HUES6 (cell line): ENCODE measurements around the gene WSB1.
"Not testable (repeated sequence)": the region's sequence is repeated elsewhere in the genome, so short reads cannot be mapped to it uniquely, and the experiment has no call there.

Experiments
- H3K27ac ChIP-seq: 2 replicates; pipeline ENCODE4 v1.7.0; 2013; ENCODE audit warnings: low read depth, mild to moderate bottlenecking, low read length, inconsistent platforms
- H3K27me3 ChIP-seq: 2 replicates; pipeline ENCODE4 v1.6.1; 2013; ENCODE audit warnings: low read length; ENCODE audit not compliant: control insufficient read depth, insufficient read depth
- H3K36me3 ChIP-seq: 2 replicates; pipeline ENCODE4 v1.6.1; 2013; ENCODE audit warnings: low read length; ENCODE audit not compliant: control insufficient read depth, insufficient read depth
- H3K4me1 ChIP-seq: 2 replicates; pipeline ENCODE4 v1.6.1; 2013; ENCODE audit warnings: low read length; ENCODE audit not compliant: control insufficient read depth, insufficient read depth
- H3K4me3 ChIP-seq: 2 replicates; pipeline ENCODE4 v1.5.1; 2013; ENCODE audit warnings: low read depth, low read length
- H3K9ac ChIP-seq: one replicate; pipeline ENCODE4 v1.6.1; 2013; ENCODE audit warnings: mild to moderate bottlenecking, low read length
- H3K9me3 ChIP-seq: 2 replicates; pipeline ENCODE4 v1.6.1; 2013; ENCODE audit warnings: low read depth, low read length; ENCODE audit not compliant: control insufficient read depth, insufficient read depth

WSB1 gene

GRCh38 chr17:27293898-27294688 lies at the start of gene WSB1:
Gene WSB1 (plus strand): TSS chr17:27294114. CDS start chr17:27294396, 282 bp downstream.
- Histone ChIP-seq H3K27ac (peak within 1 kb of the TSS; percentile 88; the same call in 1 of the 2 replicates), H3K36me3 (0 out of 2 replicates have a peak, but pooled peaks cover 4% of the 10 kb centered on the region), H3K4me3 (peak within 1 kb of the TSS; percentile 83), H3K4me1 (peaks cover 9% of the 10 kb centered on the region), H3K9me3 (no peaks in the 10 kb centered on the region), H3K9ac (peak within 1 kb of the TSS; percentile 88), H3K27me3 (no peaks in the 10 kb centered on the region)

DNA sequence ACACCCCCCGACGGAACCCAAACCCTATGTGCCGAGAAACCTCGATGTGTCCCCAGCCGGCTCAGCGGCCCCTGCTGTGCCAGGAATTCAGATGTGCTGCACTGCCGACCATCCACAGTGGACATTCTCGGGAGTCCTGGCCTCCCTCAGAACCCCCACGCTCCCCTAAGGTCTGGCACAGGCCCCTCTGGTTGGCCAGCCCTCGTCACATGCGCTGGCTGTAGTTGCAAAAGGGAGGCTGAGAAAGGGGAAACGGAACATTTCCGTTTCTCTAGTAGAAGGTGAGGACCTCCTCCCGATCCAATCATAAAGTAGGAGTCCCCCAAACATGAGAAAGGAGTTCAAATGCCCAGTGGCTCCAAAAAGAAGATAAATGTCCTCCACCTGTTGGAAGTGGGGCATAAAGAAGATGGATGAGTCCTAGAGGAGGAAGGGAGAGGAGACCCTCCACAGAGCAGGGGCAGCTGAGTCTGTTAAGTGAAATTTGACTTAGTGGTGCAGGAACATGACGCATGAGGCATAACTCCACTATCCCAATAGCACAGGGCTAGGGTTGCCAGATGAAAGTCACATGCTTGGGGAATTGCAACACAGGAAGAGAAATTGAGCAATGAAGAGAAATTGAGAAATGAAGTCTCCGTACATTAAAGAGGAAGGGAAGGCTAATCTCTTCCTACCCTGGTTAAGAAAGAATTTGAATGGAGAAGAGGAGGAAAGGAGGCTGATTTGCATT lies 49.3 kb upstream of the WSB1 start:
- peak overlapping the region; percentile 1; the same call in 1 of the 2 replicates for H3K4me3 ChIP-seq
- H3K4me1 ChIP-seq: peaks cover 17% of the 10 kb centered on the region
- no peak overlapping the region for H3K27ac ChIP-seq
- no peaks in the 10 kb centered on the region for H3K36me3 ChIP-seq
- no peaks in the 10 kb centered on the region for H3K9me3 ChIP-seq
- H3K27me3 ChIP-seq: no peaks in the 10 kb centered on the region
- no peak overlapping the region for H3K9ac ChIP-seq

DNA sequence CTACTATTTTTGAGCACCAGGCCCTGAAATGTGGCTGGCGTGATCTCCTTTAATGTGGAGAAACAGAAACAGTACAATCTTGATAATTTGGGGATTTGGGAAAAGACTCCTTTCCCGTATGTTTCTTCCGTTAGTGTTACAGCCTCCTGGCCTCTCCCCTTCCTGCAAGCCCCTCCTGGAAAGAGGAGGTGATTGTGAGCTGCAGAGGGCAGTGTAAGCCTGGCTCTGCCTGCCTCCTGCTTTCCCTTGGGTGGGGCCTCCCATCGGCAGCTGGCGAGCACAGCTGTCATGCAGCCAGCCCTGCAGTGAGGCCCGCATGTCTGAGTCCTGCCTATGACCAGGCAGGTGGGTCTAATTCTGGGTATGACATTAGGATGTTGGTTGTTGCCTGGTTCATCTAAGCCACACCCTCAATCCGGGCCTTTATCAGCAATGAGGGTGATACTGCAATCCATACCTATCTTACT lies 48.7 kb upstream of the WSB1 start:
- H3K9ac ChIP-seq: no peak overlapping the region
- no peaks in the 10 kb centered on the region for H3K36me3 ChIP-seq
- H3K27ac ChIP-seq: no peak overlapping the region
- no peaks in the 10 kb centered on the region for H3K9me3 ChIP-seq
- peak overlapping the region; percentile 1; the same call in 1 of the 2 replicates for H3K4me3 ChIP-seq
- H3K4me1 ChIP-seq: peaks cover 17% of the 10 kb centered on the region
- no peaks in the 10 kb centered on the region for H3K27me3 ChIP-seq

DNA sequence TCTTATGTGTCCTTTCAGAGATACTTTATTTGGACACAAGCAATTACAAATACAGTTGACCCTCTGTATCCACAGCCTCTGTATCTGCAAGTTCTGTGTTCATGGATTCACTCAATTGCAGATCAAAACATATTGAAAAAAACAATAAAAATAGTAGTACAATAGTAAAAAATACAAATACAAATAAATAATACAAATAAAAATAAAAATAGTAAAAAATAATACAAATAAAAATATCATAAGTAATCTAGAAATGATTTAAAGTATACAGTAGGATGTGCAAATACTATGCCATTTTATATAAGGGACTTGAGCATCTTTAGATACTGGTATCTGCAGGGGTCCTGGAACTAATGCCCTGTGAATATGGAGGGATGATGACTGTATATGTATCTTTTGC lies 47.4 kb upstream of the WSB1 start:
- Histone ChIP-seq H3K4me3 (no peak overlapping the region), H3K4me1 (peaks cover 15% of the 10 kb centered on the region), H3K9me3 (no peaks in the 10 kb centered on the region), H3K27ac (no peak overlapping the region), H3K27me3 (no peaks in the 10 kb centered on the region), H3K36me3 (no peaks in the 10 kb centered on the region), H3K9ac (no peak overlapping the region)

- no peak overlapping the region for H3K4me3 ChIP-seq
- no peaks in the 10 kb centered on the region for H3K36me3 ChIP-seq
- H3K9ac ChIP-seq: no peak overlapping the region
- H3K27ac ChIP-seq: no peak overlapping the region
- H3K27me3 ChIP-seq: no peaks in the 10 kb centered on the region
- peaks cover 12% of the 10 kb centered on the region; the same call in 1 of the 2 replicates for H3K4me1 ChIP-seq
- no peaks in the 10 kb centered on the region for H3K9me3 ChIP-seq
Measured at GRCh38 chr17:27247071-27247957, 46.6 kb upstream of the WSB1 start.

GRCh38 chr17:27247958-27248342 lies 46.0 kb upstream of the WSB1 start:
- H3K27ac ChIP-seq: no peak overlapping the region

DNA sequence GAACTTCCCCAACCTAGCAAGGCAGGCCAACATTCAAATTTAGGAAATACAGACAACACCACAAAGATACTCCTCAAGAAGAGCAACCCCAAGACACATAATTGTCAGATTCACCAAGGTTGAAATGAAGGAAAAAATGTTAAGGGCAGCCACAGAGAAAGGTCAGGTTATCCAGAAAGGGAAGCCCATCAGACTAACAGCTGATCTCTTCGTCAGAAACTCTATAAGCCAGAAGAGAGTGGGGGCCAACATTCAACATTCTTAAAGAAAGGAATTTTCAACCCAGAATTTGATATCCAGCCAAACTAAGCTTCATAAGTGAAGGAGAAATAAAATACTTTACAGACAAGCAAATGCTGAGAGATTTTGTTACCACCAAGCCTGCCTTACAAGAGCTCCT lies 43.1 kb upstream of the WSB1 start:
- not testable (repeated sequence) for H3K9ac ChIP-seq, H3K9me3 ChIP-seq, H3K27me3 ChIP-seq, H3K36me3 ChIP-seq, H3K27ac ChIP-seq, H3K4me3 ChIP-seq, H3K4me1 ChIP-seq

More at GRCh38 chr17:27247958-27248342, 46.0 kb upstream of the WSB1 start:
- H3K4me3 ChIP-seq: no peak overlapping the region
- no peak overlapping the region for H3K9ac ChIP-seq
- H3K9me3 ChIP-seq: no peaks in the 10 kb centered on the region
- no peaks in the 10 kb centered on the region for H3K36me3 ChIP-seq
- H3K27me3 ChIP-seq: no peaks in the 10 kb centered on the region
- H3K4me1 ChIP-seq: peaks cover 12% of the 10 kb centered on the region; the same call in 1 of the 2 replicates

DNA sequence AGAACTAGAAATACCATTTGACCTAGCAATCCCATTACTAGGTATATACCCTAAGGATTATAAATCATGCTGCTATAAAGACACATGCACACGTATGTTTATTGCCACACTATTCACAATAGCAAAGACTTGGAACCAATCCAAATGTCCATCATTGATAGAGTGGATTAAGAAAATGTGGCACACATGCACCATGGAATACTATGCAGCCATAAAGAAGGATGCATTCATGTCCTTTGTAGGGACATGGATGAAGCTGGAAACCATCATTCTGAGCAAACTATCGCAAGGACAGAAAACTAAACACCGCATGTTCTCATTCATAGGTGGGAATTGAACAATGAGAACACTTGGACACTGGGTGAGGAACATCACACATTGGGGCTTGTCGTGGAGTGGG lies 39.1 kb upstream of the WSB1 start:
- not testable (repeated sequence) for H3K4me1 ChIP-seq, H3K27ac ChIP-seq, H3K27me3 ChIP-seq, H3K9me3 ChIP-seq, H3K36me3 ChIP-seq, H3K4me3 ChIP-seq, H3K9ac ChIP-seq

- Histone ChIP-seq H3K9ac (no peak overlapping the region), H3K9me3 (no peaks in the 10 kb centered on the region), H3K27ac (no peak overlapping the region), H3K36me3 (no peaks in the 10 kb centered on the region), H3K4me1 (no peaks in the 10 kb centered on the region), H3K27me3 (no peaks in the 10 kb centered on the region), H3K4me3 (no peak overlapping the region)
Measured at GRCh38 chr17:27256225-27257030, 37.5 kb upstream of the WSB1 start.

GRCh38 chr17:27257031-27257357 lies 36.9 kb upstream of the WSB1 start:
- no peaks in the 10 kb centered on the region for H3K4me1 ChIP-seq
- H3K9ac ChIP-seq: no peak overlapping the region
- no peaks in the 10 kb centered on the region for H3K27me3 ChIP-seq
- H3K27ac ChIP-seq: no peak overlapping the region
- no peaks in the 10 kb centered on the region for H3K9me3 ChIP-seq
- no peaks in the 10 kb centered on the region for H3K36me3 ChIP-seq
- H3K4me3 ChIP-seq: no peak overlapping the region
